ENCODE results near the gene C1orf35.

Gene C1orf35

DNA sequence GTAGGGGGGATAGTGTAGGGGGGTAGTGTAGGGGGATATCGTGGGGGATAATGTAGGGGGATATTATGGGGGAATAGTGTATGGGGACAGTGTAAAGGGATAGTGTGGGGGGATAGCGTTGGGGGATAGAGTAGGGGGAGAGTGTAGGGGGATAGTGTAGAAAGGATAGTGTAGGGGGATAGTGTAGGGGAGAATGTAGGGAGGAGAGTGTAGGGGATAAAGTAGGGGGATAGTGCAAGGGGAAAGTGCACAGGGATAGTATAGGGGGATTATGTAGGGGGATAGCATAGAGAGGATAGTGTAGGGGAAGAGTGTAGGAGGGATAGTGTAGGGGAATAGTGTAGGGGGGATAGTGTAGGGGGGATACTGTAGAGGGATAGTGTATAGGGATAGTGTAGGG lies 33.0 kb downstream of the C1orf35 start:
- Histone ChIP-seq H3K4me3 (replicated peaks; ENCODE audit: insufficient read depth, low read length) (no peak overlapping the region), H3K27ac (replicated peaks) (no peak overlapping the region), H3K27me3 (ENCODE audit: insufficient read depth, poor library complexity, severe bottlenecking) (peaks cover 6% of the 10 kb centered on the region)
- no peak for DNase-seq (ENCODE audit: low read depth in 1 of 2, low spot score in 1 of 2)
- no peak for TF ChIP-seq GABPA (IDR thresholded peaks at IDR 0.05; ENCODE audit: low read depth)
- TF ChIP-seq, protein P1, sequence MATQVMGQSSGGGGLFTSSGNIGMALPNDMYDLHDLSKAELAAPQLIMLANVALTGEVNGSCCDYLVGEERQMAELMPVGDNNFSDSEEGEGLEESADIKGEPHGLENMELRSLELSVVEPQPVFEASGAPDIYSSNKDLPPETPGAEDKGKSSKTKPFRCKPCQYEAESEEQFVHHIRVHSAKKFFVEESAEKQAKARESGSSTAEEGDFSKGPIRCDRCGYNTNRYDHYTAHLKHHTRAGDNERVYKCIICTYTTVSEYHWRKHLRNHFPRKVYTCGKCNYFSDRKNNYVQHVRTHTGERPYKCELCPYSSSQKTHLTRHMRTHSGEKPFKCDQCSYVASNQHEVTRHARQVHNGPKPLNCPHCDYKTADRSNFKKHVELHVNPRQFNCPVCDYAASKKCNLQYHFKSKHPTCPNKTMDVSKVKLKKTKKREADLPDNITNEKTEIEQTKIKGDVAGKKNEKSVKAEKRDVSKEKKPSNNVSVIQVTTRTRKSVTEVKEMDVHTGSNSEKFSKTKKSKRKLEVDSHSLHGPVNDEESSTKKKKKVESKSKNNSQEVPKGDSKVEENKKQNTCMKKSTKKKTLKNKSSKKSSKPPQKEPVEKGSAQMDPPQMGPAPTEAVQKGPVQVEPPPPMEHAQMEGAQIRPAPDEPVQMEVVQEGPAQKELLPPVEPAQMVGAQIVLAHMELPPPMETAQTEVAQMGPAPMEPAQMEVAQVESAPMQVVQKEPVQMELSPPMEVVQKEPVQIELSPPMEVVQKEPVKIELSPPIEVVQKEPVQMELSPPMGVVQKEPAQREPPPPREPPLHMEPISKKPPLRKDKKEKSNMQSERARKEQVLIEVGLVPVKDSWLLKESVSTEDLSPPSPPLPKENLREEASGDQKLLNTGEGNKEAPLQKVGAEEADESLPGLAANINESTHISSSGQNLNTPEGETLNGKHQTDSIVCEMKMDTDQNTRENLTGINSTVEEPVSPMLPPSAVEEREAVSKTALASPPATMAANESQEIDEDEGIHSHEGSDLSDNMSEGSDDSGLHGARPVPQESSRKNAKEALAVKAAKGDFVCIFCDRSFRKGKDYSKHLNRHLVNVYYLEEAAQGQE (IDR thresholded peaks at IDR 0.05; ENCODE audit: insufficient replicate concordance, low read depth): no peak

DNA sequence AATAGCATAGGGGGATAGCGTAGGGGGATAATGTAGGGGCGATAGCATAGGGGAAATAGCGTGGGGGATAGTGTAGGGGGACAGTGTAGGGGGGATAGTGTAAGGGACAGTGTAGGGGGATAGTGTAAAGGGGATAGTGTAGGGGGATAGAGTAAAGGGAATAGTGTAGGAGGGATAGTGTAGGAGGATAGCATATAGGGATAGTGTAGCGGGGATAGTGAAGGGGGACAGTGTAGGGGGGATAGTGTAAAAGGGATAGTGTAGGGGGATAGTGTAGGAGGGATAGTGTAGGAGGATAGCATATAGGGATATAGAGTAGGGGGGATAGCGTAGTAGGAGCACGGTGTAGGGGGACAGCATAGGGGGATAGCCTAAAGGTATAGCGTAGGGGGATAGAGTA lies 34.8 kb downstream of the C1orf35 start:
- DNase-seq (ENCODE audit: low read depth in 1 of 2, low spot score in 1 of 2): no peak
- Histone ChIP-seq H3K27me3 (ENCODE audit: insufficient read depth, poor library complexity, severe bottlenecking) (peaks cover 2% of the 10 kb centered on the region), H3K27ac (replicated peaks) (no peak overlapping the region), H3K4me3 (replicated peaks; ENCODE audit: insufficient read depth, low read length) (no peak overlapping the region)
- TF ChIP-seq, protein P1 (IDR thresholded peaks at IDR 0.05; ENCODE audit: insufficient replicate concordance, low read depth): no peak
- TF ChIP-seq POLR2AphosphoS5 (IDR thresholded peaks at IDR 0.05; ENCODE audit: low read depth) (no peak), GABPA (IDR thresholded peaks at IDR 0.05; ENCODE audit: low read depth) (no peak), SPI1 (IDR thresholded peaks at IDR 0.05; ENCODE audit: borderline replicate concordance, low read depth) (no peak)
- TF ChIP-seq, protein P2, sequence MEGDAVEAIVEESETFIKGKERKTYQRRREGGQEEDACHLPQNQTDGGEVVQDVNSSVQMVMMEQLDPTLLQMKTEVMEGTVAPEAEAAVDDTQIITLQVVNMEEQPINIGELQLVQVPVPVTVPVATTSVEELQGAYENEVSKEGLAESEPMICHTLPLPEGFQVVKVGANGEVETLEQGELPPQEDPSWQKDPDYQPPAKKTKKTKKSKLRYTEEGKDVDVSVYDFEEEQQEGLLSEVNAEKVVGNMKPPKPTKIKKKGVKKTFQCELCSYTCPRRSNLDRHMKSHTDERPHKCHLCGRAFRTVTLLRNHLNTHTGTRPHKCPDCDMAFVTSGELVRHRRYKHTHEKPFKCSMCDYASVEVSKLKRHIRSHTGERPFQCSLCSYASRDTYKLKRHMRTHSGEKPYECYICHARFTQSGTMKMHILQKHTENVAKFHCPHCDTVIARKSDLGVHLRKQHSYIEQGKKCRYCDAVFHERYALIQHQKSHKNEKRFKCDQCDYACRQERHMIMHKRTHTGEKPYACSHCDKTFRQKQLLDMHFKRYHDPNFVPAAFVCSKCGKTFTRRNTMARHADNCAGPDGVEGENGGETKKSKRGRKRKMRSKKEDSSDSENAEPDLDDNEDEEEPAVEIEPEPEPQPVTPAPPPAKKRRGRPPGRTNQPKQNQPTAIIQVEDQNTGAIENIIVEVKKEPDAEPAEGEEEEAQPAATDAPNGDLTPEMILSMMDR (IDR thresholded peaks at IDR 0.05; ENCODE audit: insufficient read depth, low read length): no peak

DNA sequence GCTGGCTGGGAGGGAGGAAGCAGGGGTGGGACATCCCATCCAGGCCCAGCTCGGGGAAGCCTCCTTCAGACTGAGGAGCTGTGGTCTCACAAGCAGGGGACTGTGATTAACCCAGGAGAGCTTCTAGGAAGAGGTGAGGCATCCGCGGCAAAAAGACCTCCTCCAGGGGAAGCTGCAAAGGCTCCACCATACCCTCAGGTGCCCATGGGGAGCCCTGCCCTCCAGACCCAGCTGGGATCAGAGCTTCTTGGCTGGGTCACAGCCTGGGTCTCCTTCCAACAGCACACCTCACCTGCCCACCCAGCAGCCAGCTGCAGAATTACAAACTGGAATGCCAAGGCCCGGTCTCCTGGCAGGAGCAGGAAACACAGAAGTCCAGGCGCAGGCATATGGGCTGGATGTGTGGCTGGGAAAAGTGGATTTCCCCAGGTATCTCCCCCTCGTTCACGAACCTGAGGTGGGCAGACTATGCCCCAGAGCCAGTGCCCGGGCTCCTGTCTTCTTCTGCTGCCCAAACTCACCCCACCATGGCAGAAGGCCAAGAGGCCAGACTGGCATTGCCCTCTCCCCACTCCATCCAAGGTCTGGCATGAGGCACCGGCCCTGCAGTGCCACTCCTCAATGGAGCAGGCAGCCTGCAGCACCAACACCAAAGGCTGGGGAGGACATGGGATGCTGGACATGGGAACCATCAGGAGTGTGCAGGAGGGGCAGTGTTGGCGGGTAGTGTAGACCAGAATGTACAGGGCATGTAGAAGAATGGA lies 36.1 kb downstream of the C1orf35 start:
- no peak overlapping the region for H3K27ac ChIP-seq (replicated peaks)
- H3K4me3 ChIP-seq (replicated peaks; ENCODE audit: insufficient read depth, low read length): no peak overlapping the region
- DNase-seq (ENCODE audit: low read depth in 1 of 2, low spot score in 1 of 2): no peak
- TF ChIP-seq, protein P1 (IDR thresholded peaks at IDR 0.05; ENCODE audit: insufficient replicate concordance, low read depth): no peak
- TF ChIP-seq GABPA (IDR thresholded peaks at IDR 0.05; ENCODE audit: low read depth) (no peak), POLR2AphosphoS5 (IDR thresholded peaks at IDR 0.05; ENCODE audit: low read depth) (no peak), SPI1 (IDR thresholded peaks at IDR 0.05; ENCODE audit: borderline replicate concordance, low read depth) (no peak)
- TF ChIP-seq, protein P2 (IDR thresholded peaks at IDR 0.05; ENCODE audit: insufficient read depth, low read length): no peak
- no peaks in the 10 kb centered on the region for H3K27me3 ChIP-seq (ENCODE audit: insufficient read depth, poor library complexity, severe bottlenecking)
